GM23248 (cell line): ENCODE measurements around the gene METTL23.

Experiments used
- EZH2 ChIP-seq: fragments of 200-600 bp; sonication (generic); IDR thresholded peaks from 2 replicates; pipeline ENCODE4 v1.6.1; 2018; ENCODE audit warnings: antibody characterized with exemption, mild to moderate bottlenecking; ENCODE audit not compliant: insufficient read depth, poor library complexity, severe bottlenecking
- EZH2phosphoT487 ChIP-seq: fragments of 200-600 bp; sonication (generic); IDR thresholded peaks from 2 replicates; pipeline ENCODE4 v1.6.1; 2018; ENCODE audit warnings: antibody characterized with exemption, moderate library complexity, mild to moderate bottlenecking, low read depth; ENCODE audit not compliant: insufficient read depth

- no peak for TF ChIP-seq EZH2
- TF ChIP-seq EZH2phosphoT487: no peak
Measured at GRCh38 chr17:76687298-76688164, 39.1 kb upstream of the METTL23 start.
